GM21619 (cell line): ENCODE results near the gene TIMP3.

Source experiments
- ATAC-seq: cut with Tn5 transposase; IDR thresholded peaks from one replicate; pipeline ENCODE4 v1.9.1; 2021; ENCODE audit not compliant: unreplicated experiment

Gene TIMP3

GRCh38 chr22:32877196-32877595, 75.7 kb downstream of the TIMP3 start:
- no peak for ATAC-seq

- ATAC-seq = no peak
Observed at GRCh38 chr22:32879550-32879949, 78.0 kb downstream of the TIMP3 start.

- ATAC-seq = no peak
Observed at GRCh38 chr22:32880061-32880460, 78.6 kb downstream of the TIMP3 start.

GRCh38 chr22:32880505-32880892, 79.0 kb downstream of the TIMP3 start:
- no peak for ATAC-seq

GRCh38 chr22:32880893-32881596, 79.5 kb downstream of the TIMP3 start:
- ATAC-seq = no peak

GRCh38 chr22:32882360-32882755, 80.9 kb downstream of the TIMP3 start:
- ATAC-seq = no peak

GRCh38 chr22:32882774-32883530, 81.4 kb downstream of the TIMP3 start:
- ATAC-seq = no peak

- no peak for ATAC-seq
Observed at GRCh38 chr22:32887324-32887980, 85.9 kb downstream of the TIMP3 start.

- no peak for ATAC-seq
Observed at GRCh38 chr22:32888976-32889375, 87.5 kb downstream of the TIMP3 start.

- no peak for ATAC-seq
Observed at GRCh38 chr22:32896891-32897290, 95.4 kb downstream of the TIMP3 start.

GRCh38 chr22:32897400-32897799, 95.9 kb downstream of the TIMP3 start:
- no peak for ATAC-seq

GRCh38 chr22:32900886-32901635, 99.6 kb downstream of the TIMP3 start:
- ATAC-seq = no peak

GRCh38 chr22:32901925-32902324, 100.4 kb downstream of the TIMP3 start:
- no peak for ATAC-seq

- ATAC-seq = no peak
Observed at GRCh38 chr22:32903507-32903906, 102.0 kb downstream of the TIMP3 start.

- no peak for ATAC-seq
Observed at GRCh38 chr22:32904044-32904443, 102.5 kb downstream of the TIMP3 start.

GRCh38 chr22:32905400-32905799, 103.9 kb downstream of the TIMP3 start:
- no peak for ATAC-seq

GRCh38 chr22:32909581-32910428, 108.3 kb downstream of the TIMP3 start:
- ATAC-seq = no peak

GRCh38 chr22:32910429-32910772, 108.9 kb downstream of the TIMP3 start:
- no peak for ATAC-seq

- ATAC-seq = no peak
Observed at GRCh38 chr22:32911503-32911902, 110.0 kb downstream of the TIMP3 start.
